ENCODE results near the gene LRRN1.

DNA sequence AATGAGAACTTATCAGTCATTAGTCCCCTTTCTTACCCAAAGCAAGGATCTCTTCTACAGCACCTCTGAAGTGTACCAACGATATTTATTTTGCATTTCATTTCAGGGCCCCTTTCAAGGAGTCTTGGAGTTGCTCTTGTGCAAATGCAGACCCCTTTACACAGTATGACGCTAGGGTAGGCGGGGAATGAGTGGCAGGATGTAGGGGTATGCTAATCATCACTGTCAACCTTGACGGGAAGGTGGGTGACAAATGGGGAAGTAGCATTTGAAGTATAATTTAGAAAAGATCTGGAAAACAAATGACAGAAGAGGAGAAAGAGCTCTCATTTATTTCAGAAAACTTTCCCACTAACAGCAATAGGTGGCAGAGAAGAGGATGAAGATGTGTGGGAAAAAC lies 94.4 kb downstream of the LRRN1 start:
- TF ChIP-seq TAF1 (IDR thresholded peaks at IDR 0.05; ENCODE audit: low read depth) (no peak), EP300 (conservative IDR thresholded peaks at IDR 0.05; ENCODE audit: poor library complexity, severe bottlenecking) (peak; percentile 41), POLR2AphosphoS5 (IDR thresholded peaks at IDR 0.05) (no peak), EZH2 (IDR thresholded peaks at IDR 0.05; ENCODE audit: borderline replicate concordance, insufficient read depth, low read length, poor library complexity, severe bottlenecking) (no peak), SMC3 (conservative IDR thresholded peaks at IDR 0.05; ENCODE audit: poor library complexity) (no peak)
- TF ChIP-seq, protein P1, sequence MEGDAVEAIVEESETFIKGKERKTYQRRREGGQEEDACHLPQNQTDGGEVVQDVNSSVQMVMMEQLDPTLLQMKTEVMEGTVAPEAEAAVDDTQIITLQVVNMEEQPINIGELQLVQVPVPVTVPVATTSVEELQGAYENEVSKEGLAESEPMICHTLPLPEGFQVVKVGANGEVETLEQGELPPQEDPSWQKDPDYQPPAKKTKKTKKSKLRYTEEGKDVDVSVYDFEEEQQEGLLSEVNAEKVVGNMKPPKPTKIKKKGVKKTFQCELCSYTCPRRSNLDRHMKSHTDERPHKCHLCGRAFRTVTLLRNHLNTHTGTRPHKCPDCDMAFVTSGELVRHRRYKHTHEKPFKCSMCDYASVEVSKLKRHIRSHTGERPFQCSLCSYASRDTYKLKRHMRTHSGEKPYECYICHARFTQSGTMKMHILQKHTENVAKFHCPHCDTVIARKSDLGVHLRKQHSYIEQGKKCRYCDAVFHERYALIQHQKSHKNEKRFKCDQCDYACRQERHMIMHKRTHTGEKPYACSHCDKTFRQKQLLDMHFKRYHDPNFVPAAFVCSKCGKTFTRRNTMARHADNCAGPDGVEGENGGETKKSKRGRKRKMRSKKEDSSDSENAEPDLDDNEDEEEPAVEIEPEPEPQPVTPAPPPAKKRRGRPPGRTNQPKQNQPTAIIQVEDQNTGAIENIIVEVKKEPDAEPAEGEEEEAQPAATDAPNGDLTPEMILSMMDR (IDR thresholded peaks at IDR 0.05; ENCODE audit: poor library complexity, severe bottlenecking) = no peak
- TF ChIP-seq, protein P2, sequence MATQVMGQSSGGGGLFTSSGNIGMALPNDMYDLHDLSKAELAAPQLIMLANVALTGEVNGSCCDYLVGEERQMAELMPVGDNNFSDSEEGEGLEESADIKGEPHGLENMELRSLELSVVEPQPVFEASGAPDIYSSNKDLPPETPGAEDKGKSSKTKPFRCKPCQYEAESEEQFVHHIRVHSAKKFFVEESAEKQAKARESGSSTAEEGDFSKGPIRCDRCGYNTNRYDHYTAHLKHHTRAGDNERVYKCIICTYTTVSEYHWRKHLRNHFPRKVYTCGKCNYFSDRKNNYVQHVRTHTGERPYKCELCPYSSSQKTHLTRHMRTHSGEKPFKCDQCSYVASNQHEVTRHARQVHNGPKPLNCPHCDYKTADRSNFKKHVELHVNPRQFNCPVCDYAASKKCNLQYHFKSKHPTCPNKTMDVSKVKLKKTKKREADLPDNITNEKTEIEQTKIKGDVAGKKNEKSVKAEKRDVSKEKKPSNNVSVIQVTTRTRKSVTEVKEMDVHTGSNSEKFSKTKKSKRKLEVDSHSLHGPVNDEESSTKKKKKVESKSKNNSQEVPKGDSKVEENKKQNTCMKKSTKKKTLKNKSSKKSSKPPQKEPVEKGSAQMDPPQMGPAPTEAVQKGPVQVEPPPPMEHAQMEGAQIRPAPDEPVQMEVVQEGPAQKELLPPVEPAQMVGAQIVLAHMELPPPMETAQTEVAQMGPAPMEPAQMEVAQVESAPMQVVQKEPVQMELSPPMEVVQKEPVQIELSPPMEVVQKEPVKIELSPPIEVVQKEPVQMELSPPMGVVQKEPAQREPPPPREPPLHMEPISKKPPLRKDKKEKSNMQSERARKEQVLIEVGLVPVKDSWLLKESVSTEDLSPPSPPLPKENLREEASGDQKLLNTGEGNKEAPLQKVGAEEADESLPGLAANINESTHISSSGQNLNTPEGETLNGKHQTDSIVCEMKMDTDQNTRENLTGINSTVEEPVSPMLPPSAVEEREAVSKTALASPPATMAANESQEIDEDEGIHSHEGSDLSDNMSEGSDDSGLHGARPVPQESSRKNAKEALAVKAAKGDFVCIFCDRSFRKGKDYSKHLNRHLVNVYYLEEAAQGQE (IDR thresholded peaks at IDR 0.05; ENCODE audit: borderline replicate concordance) = no peak

Data from neural cell (in vitro differentiated cells).